Loucy (cell line): Measurements from ENCODE around the gene LRRC25.

ENCODE experiments used
- EZH2phosphoT487 ChIP-seq: fragments of 200-600 bp; IDR thresholded peaks from 2 replicates; pipeline ENCODE4 v1.6.1; 2018; ENCODE audit warnings: antibody characterized with exemption, mild to moderate bottlenecking, moderate library complexity, borderline replicate concordance
- TF ChIP-seq, protein P1 (sequence below): fragments of 200-600 bp; sonication (generic); conservative IDR thresholded peaks from 2 replicates; pipeline ENCODE4 v1.5.1; 2014; ENCODE audit warnings: mild to moderate bottlenecking, antibody characterized with exemption, low read length

DNA sequence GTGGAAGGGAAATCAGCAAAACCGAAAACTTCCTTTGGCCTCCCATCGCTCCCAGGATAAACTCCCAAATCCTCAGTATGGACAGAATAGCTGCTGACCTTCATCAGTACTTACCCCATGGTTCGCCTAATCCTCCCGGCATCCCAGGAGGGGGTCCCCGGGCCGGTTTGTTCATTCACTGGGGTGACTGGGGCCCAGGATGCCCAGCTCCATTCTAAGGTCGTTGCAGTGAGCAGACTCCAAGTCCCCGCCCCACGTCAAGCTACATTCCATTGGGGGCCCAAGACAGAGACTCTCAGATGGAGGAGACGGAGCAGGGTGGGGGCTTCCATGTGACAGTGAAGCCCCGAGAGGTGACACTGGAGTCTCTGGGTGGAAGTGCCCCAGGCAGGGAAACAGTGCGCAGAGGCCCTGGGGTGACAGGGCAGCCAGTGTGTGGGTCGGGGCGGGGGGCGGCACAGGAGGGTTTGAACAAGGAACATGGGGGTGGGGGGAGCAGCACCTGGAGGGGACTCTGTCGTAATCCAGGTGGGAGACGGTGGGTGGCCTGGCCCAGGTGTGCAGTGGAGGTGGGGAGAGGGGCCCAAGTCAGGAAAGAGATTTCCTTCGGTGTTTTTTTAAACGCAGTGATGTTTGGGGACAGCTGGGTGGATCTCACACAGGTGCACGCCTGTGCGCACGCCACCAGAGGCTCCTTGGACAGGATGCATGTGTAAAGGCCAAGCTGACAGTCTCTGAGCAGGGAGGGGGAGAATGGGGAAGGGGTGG lies 26.9 kb upstream of the LRRC25 start:
- TF ChIP-seq, protein P1, sequence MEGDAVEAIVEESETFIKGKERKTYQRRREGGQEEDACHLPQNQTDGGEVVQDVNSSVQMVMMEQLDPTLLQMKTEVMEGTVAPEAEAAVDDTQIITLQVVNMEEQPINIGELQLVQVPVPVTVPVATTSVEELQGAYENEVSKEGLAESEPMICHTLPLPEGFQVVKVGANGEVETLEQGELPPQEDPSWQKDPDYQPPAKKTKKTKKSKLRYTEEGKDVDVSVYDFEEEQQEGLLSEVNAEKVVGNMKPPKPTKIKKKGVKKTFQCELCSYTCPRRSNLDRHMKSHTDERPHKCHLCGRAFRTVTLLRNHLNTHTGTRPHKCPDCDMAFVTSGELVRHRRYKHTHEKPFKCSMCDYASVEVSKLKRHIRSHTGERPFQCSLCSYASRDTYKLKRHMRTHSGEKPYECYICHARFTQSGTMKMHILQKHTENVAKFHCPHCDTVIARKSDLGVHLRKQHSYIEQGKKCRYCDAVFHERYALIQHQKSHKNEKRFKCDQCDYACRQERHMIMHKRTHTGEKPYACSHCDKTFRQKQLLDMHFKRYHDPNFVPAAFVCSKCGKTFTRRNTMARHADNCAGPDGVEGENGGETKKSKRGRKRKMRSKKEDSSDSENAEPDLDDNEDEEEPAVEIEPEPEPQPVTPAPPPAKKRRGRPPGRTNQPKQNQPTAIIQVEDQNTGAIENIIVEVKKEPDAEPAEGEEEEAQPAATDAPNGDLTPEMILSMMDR: no peak
- TF ChIP-seq EZH2phosphoT487: no peak
